NT2/D1 (cell line): Measurements from ENCODE around the gene CAPG.

Experiments
- SUZ12 ChIP-seq: IDR thresholded peaks from 2 replicates; pipeline ENCODE4 v1.6.1; 2011; ENCODE audit not compliant: insufficient read length, insufficient read depth; ENCODE audit errors: extremely low read depth
- ZNF274 ChIP-seq: IDR thresholded peaks from 2 replicates; pipeline ENCODE4 v1.6.1; 2011; ENCODE audit warnings: mild to moderate bottlenecking, low read depth, low read length

GRCh38 chr2:85414761-85415553 is 4.8 kb upstream of the CAPG start:
- TF ChIP-seq ZNF274, result no peak
- TF ChIP-seq SUZ12, result no peak
